Fibroblast of the conjunctiva (primary cell): ENCODE data around the gene CACNA2D2.
A peak's percentile ranks its signal among the peaks of the same experiment; 100 is the strongest.

ENCODE experiments used
- DNase-seq: peaks from one replicate; pipeline ENCODE4 v3.0.0-alpha.2; 2010; ENCODE audit warnings: low read depth

The CACNA2D2 gene

DNA sequence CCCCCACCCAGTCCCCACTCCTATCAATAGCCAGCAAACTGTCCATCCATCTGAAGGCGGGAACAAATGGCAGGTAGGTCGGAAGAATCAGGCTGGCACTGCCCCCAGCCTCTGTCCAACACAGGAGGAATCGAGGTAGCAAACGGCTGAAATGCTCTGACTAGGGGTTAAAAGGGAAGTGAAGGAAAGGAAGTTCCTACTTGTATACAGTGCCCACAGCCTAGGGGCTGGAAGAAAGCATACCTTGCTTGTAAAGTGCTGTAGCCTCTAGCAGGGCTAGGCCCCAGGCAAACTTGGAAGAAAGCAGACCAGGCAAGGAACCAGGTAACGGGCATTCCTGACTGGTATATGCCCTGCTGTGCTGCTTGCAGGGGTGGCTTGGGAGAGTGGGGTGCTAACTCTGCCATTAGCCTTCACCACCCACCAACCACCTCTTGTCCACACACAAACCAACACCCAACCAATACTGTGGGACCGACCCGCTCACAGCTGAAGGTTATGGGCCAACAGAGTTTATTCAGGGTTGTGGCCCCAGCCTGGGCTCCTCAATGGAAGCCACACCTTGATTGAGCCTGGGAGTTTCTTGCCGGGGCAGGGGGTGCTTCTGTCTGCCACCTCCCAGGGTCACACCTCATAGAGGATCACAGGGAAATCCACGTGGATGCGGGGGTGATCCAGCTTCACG, 177.8 kb downstream of the CACNA2D2 start:
- DNase-seq = no peak

DNA sequence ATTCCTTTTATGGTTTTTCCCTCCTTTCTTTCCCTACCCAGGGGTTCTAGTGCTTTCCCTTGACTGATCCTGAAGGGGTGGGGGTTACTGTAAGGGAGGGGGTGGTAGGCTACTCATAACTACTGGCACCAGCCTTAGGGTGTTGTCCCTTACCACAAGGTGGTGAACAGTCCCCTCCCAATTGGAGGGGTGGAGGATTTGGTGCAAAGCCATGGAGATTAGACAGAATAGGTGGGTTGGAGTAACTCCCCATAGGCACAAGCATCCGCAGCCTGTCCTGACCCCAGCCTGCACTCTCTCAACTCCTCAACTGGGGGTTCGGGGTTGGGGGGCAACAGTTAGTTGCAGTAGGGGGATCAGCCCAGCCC, 178.3 kb downstream of the CACNA2D2 start:
- no peak for DNase-seq

- peak; percentile 49 for DNase-seq
These were observed 178.9 kb downstream of the CACNA2D2 start for GRCh38 chr3:50324351-50325112.

- no peak for DNase-seq
These were observed 179.7 kb downstream of the CACNA2D2 start for GRCh38 chr3:50323614-50324199.

DNA sequence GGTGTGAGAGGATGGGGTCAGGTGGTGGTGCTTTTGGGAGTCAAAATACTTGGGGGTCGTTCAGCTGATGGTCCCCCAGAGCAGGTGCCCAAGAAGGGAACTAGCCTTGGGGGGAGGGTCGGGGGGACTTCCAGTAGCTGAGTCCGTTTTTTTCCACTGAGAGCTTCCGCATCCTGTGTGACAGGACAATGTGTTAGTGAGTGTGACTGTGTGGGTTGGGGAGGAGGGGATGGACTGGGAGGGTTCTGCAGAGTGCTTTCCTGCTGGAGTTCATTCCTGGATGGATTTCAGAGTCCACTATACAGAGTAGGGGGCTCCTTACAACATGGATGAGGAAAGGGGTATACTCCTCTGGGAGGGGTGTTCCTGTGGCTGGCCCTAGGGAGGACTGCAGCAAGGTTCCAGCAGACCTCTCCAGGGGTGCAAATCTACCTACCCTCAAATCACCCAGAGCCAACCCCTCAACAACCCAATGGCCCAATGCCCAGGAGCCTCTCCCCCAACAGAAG, 180.3 kb downstream of the CACNA2D2 start:
- DNase-seq = no peak

DNA sequence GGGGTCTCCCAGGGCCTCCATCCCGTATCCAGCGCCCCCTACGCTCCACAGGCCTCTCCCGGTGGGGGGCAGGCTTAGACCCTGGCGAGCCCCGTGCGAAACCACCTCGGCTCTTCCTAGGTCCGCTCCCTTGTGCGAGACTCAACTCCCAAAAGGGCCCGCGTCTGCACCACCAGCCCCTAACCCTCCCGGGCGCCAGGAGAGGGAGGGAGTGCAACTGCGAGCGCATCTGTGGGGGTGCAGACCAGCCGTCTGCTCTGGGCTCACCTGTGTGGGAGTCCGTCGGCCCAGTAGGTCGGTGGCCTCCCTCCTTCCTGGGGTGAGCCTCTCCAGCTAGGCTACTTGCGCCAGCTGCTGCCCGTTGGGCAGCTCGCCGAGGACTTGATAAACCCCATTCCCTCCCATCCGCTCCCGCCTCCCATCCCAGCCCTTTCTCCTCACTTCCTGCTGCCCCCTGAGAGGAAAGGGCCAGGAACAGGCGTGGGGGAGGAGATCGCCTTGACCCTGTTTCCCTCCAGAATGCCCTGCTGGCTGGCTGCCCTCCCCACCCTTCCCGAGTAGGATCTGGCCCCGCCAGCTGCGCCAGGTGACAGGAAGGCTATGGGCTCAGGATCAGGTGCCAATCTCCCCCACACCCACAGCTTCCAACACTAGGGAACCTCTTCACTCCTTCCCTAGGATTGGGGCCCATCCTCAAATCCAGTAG, 180.9 kb downstream of the CACNA2D2 start, which contains the start of gene HYAL2:
Gene HYAL2, minus strand, starts transcription at position 360 of the 706 bp plus-strand sequence. CDS start 2,256 bp downstream, outside the sequence.
- no peak for DNase-seq

DNA sequence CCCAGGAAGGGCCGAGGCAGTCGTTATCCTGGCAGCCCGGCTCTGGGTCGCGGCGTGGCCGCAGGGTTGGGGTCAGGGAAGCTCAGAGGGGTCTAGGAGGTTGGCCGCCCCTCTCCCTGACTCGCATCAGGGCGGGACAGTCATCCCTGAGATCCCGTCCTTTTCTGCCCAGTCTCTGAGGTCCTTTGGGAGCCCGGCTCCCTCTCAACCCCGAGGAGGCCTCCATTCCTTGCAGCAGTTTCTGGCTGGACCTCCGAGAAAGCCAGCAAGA, 181.4 kb downstream of the CACNA2D2 start:
- DNase-seq = no peak

DNA sequence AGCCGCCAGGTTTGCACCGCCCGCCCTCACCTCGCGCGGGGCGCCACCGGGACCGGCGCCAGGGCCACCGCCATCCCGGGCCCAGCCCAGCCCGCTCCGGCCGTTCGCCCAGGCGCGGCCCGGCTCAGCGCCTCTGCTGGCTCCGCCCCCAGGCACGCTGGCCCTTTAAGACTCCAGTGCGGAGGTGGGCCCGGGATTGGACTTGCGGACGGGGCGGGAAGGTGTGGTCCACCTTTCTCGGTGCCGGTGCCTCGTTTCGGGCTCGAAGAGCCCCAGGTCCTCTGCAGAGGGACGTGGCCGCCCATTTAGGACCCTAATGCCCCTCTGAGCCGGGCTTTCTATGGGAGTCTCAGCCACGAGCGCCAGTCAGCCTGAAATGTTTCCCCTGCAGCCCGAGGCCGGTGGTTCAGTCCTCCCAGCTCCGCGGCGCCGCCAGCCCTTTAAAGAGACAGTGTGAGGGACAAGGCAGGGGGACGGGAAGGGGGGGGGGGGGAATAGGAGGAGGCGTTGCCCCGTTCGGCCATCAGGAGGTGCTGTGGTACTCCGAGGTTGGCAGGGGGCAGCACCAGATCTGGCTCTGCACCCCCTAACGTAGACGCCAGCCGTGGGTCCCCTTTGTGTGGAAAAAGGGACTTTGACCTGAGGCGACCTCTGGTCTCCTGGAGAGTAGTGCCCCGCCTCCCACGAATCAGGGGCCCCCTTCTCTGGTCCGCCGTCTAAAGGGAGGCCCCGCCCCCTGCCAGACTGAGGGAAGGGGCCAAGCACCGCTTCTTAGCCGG, 181.9 kb downstream of the CACNA2D2 start:
- DNase-seq = peak; percentile 70

- peak; percentile 28 for DNase-seq
These were observed 182.5 kb downstream of the CACNA2D2 start for GRCh38 chr3:50320853-50321335.

- DNase-seq = no peak
These were observed 183.4 kb downstream of the CACNA2D2 start for GRCh38 chr3:50319894-50320625.

- DNase-seq = no peak
These were observed 184.1 kb downstream of the CACNA2D2 start for GRCh38 chr3:50319181-50319893.

GRCh38 chr3:50318615-50319014, 184.8 kb downstream of the CACNA2D2 start:
- DNase-seq = no peak

DNA sequence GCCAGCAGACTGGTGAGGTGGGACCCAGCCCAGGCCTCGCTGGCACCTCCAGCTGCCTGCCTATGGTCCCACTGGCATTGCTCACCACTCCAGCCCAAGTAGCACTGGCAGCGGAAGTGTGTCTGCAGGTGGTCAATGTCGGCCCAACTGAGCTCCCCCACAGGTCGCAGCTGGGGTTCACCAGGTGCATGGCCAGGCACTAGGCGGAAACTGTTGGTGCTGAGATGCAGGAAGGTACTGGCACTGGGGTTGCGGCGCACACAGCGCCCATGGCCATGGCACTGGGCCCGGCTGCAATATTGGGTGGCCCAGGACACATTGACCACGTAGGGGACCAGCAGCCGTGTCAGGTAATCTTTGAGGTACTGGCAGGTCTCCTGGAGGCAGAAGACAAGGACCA, 185.3 kb downstream of the CACNA2D2 start:
- DNase-seq = no peak

DNA sequence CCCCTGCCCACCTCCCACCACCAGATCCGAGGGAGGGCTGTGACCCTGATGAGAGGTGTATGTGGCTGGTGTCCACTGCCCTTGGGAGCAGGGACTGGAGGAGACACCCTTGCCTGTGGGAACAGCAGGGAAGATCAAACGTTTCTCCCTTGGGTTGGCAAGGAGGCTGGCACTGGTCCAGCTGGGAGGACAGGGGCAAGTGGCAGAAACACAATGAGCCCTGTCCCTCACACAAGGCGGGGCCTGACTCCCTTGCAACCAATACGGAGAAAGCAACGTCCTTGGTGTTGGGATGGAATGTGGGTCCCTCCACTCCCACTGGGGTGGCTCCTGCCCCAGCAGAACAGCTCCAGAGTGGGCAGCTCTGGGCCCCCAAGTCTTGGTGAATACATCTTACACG, 186.1 kb downstream of the CACNA2D2 start:
- DNase-seq = no peak

DNA sequence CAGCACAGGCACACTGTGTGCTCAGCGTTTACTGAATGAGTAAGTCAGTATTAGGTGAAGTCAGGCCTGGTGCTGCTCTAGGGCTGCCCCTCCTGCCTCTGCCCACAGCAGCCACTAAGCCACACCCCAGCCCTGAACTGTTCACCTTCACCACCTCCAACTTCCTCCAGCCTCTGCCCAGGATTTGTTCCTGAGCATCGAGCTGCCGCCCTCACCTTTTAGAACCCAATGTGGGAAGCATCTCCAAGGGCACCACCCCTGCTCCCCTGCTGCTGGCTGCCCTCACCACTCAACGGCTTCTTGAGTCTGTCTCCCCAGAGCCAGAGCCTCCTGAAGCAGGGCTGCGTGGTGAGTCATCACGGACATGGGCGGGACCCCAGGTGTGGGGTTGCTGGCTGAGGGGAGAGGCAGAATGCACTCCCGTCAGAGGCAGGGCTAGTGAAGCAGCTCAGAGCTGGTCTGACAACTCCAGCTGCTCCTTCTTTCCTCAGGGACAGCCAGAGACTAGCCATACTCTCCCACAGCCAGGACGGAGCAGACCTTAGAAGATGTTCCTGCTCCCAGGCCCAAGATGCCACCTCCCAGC, 186.7 kb downstream of the CACNA2D2 start:
- DNase-seq = no peak

- DNase-seq = no peak
These were observed 188.6 kb downstream of the CACNA2D2 start for GRCh38 chr3:50314816-50315215.

- no peak for DNase-seq
These were observed 189.1 kb downstream of the CACNA2D2 start for GRCh38 chr3:50314342-50314741.
